HG03457 (cell line): Measurements from ENCODE around the gene DHRSX.
"Not testable (repeated sequence)": the region's sequence is repeated elsewhere in the genome, so short reads cannot be mapped to it uniquely, and the experiment has no call there.

ENCODE experiments used
- ATAC-seq: cut with Tn5 transposase; IDR thresholded peaks from one replicate; pipeline ENCODE4 v1.9.1; 2021; ENCODE audit warnings: moderate number of reproducible peaks; ENCODE audit not compliant: unreplicated experiment

DHRSX gene

GRCh38 chrX:2477313-2477712 is 23.5 kb downstream of the DHRSX start:
- ATAC-seq: not testable (repeated sequence)

- no peak for ATAC-seq
Observed at GRCh38 chrX:2474963-2475726, 25.6 kb downstream of the DHRSX start.

- no peak for ATAC-seq
Observed at GRCh38 chrX:2474280-2474962, 26.4 kb downstream of the DHRSX start.

GRCh38 chrX:2473064-2473463 is 27.7 kb downstream of the DHRSX start:
- not testable (repeated sequence) for ATAC-seq

DNA sequence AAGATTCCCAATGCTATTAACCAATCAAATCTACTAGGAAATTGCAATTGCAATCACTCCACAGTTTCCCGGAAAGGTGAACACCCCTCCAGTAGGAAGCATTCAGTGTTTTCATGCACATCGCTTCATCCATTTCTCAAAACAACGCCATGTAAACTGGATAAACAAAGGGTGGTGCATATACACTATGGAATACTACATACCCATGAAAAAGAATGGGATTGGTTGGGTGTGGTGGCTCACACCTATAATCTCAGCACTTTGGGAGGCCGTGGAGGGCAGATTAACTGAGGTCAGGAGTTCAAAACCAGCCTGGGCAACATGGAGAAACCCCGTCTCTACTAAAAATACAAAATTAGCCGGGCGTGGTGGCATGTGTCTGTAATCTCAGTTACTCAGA is 29.1 kb downstream of the DHRSX start:
- no peak for ATAC-seq

DNA sequence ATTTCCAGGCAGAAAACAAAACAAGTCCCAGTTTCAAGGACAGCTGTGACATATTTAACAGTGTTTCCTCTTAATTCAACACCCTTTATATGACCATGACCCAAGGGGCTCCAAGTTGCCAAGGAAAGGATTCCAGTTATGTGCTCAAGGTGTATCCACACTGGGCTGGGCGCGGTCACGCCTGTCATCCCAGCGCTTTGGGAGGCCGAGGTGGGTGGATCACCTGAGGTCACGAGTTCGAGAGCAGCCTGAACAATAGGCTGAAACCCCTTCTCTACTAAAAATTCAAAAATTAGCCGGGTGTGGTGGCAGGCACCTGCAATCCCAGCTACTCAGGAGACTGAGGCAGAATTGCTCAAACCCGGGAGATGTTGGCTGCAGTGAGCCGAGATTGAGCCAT is 29.6 kb downstream of the DHRSX start:
- not testable (repeated sequence) for ATAC-seq

DNA sequence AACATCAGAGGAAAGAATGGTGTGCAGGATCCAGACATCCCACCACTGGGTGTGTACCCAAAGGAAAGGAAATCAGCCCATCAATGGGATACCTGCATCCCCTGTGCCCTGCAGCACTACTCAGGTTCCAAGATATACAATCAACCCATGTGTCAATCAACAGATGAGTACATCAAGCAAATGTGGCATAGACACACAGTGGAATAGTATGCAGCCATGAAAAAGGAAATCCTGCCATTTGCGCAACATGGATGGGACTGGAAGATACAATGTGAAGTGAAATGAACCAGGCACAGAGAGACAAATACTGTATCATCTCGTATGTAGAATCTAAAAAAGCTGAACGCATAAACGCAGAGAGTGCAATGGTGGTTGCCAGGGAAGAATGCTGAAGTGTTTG is 30.9 kb downstream of the DHRSX start:
- not testable (repeated sequence) for ATAC-seq

- no peak for ATAC-seq
Observed at GRCh38 chrX:2469196-2469685, 31.5 kb downstream of the DHRSX start.

- no peak for ATAC-seq
Observed at GRCh38 chrX:2468261-2469195, 32.2 kb downstream of the DHRSX start.

DNA sequence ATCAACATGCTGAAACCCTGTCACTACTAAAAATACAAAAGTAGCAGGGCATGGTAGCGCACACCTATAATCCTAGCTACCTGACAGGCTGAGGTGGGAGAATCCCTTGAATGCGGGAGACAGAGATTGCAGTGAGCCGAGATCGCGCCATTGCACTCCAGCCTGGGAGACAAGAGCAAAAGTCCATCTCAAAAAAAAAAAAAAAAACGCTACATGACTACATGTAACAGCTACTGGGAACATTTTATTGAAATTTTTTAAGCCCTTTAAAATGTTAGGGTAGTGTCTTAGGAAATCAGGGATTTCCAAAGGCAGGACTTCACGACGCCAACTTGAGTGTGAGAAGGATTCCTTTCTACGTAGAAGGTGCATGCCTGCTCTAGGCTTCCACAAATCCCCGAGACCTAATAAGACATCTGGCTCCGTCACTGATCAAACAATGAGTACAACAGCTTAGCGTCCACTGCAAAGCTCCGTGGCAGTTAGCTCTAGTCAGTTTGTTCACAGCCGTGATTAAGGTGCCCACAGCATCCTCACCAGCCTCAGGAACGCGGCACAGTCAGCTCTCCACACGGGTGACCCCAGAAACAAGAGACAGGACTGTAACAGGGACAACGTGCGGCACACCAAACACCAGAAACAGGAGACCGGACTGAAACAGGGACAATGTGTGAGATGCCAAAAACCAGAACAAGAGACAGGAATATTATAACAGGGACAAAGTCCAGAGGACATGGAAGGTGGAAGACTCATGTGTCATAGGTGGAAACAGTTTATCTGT is 33.7 kb downstream of the DHRSX start:
- no peak for ATAC-seq

DNA sequence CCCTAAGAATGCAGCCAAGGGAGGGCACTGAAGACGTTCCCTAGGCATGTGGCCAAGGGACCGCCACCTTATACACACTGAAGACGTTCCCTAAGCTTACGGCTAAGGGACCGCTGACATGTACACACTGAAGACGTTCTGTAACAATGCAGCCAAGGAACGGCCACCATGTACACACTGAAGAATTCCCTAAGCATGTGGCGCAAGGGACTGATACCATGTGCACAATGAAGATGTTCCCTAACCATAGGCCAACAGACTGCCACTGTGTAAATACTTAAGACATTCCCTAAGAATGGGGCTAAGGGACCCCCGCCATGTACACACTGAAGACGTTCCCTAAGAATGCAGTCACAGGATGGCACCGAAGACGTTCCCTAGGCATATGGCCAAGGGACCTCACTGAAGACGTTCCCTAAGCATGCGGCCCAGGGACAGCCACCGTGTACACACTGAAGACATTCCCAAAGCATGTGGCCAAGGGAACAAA is 36.1 kb downstream of the DHRSX start:
- ATAC-seq: no peak

- ATAC-seq: no peak
Observed at GRCh38 chrX:2463973-2464676, 36.7 kb downstream of the DHRSX start.

- not testable (repeated sequence) for ATAC-seq
Observed at GRCh38 chrX:2463481-2463880, 37.3 kb downstream of the DHRSX start.

DNA sequence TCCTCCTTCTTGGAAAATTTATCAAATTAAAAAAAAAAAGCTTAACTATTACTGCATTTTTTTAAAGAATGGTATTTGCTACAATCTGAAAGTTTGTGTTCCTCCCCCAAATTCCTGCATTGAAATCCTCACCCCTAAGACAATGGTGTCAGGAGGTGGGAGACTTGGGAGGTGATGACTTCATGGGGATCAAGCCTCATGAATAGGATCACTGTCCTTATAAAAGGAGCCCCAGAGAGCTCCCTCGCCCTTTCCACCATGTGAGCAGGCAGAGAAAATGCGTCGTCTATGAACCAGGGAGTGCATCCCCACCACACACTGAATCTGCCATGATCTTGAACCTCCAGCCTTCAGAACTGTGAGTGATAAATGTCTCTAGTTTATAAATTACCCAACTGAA is 38.0 kb downstream of the DHRSX start:
- no peak for ATAC-seq

GRCh38 chrX:2462074-2462473 is 38.7 kb downstream of the DHRSX start:
- no peak for ATAC-seq

GRCh38 chrX:2461711-2462016 is 39.1 kb downstream of the DHRSX start:
- ATAC-seq: no peak

GRCh38 chrX:2460821-2461710 is 39.7 kb downstream of the DHRSX start:
- ATAC-seq: not testable (repeated sequence)

- ATAC-seq: not testable (repeated sequence)
Observed at GRCh38 chrX:2460048-2460447, 40.7 kb downstream of the DHRSX start.

DNA sequence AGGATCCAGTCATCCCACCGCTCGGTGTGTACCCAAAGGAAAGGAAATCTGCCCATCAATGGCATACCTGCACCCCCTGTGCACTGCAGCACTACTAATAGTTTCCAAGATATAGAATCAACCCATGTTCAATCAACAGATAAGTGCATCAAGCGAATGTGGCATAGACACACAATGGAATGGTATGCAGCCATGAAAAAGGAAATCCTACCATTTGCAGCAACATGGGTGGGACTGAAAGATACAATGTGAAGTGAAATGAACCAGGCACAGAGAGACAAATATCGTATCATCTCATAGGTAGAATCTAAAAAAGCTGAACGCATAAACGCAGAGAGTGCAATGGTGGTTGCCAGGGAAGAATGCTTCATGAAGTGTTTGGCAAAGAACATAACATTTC is 42.5 kb downstream of the DHRSX start:
- no peak for ATAC-seq
